Measurements from ENCODE around the gene TNFRSF25.

TNFRSF25 gene

DNA sequence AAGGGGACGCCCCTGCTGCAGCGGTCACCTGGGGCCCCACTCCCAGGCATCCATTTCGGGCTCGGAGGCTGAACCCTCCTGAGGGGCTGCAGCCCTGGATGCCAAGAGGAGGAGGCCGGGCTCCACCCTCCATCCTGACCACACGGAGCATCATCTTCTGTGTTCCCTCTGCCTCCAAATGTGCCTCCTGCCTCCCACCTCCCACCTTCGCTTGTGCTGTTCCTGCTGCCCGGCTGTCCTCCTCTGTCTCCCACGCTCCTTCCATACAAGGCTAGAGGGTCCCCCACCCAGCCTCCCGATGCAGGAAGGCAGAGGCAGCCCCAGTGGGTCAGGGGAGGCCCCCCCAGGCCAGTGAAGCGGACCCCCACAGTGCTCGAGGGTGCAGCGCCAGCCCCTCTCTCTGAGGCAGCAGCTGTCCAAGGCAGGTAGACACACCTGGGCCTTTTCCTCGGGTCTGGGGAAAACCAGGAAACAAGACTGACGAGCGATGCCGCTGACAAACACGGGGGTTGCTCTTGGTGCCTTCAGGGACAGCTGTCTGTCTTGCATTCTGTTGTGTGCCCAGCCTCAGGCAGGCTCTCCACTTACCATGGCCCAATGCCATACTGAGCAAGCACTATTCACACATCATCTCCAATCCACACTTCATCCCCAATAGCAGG, 42.3 kb upstream of the TNFRSF25 start:
- no peak for DNase-seq (ENCODE audit: insufficient read length)
- FAIRE-seq: no peak
- no peak for TF ChIP-seq POLR2A (IDR thresholded peaks at IDR 0.05; ENCODE audit: low read depth, low read length)

DNA sequence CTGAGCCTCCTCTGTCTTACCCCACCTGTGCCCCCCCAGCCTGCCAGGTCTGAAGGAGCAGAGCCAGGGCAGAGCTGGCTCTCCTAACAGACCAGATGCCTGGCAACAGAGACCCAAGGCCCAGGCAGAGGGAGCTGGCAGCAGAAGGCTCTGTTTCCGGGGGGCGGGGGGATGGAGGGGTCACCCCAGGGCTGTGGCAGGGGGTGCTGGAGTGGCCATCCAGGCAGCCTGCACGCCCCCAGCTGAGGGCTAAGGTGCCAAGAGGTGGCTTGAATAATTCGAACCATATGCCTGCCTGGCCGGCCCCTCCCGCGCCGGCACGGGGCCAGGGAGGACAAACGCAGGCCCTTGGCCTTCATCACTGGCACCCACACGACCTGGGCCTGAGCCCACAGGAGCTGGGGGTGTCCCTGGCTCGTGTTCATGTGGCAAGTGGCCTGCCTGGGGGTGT, 41.5 kb upstream of the TNFRSF25 start:
- no peak for TF ChIP-seq TAF1 (IDR thresholded peaks at IDR 0.05; ENCODE audit: borderline replicate concordance, low read depth, low read length)
- no peak for TF ChIP-seq POLR2A (IDR thresholded peaks at IDR 0.05; ENCODE audit: low read depth, low read length)
- no peak for TF ChIP-seq POLR2AphosphoS5 (IDR thresholded peaks at IDR 0.05; ENCODE audit: low read depth, low read length)
- FAIRE-seq: no peak
- no peak for DNase-seq (ENCODE audit: insufficient read length)

DNA sequence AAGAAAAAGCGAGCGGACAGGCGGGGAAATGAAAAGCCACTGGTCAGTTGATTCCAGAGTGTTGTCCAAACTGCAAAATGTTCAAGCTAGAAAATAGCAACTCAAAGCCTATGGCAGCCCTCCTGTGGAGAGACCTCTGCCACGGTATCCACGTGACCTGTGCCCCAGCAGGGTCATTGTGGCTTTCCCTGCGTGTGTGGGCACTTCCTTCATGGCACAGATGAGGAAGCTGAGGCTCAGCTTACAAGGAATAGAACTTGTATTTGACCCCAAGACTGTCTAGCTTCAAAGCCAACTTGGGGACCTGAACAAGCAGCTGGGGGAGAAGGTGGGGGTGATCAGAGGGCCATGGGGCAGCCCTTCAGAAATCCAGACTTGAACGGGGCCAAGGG, 41.1 kb upstream of the TNFRSF25 start:
- FAIRE-seq (no peak), DNase-seq (ENCODE audit: insufficient read length) (no peak)
- TF ChIP-seq TAF1 (IDR thresholded peaks at IDR 0.05; ENCODE audit: borderline replicate concordance, low read depth, low read length): no peak
- TF ChIP-seq POLR2A (IDR thresholded peaks at IDR 0.05; ENCODE audit: low read depth, low read length): no peak
- TF ChIP-seq POLR2AphosphoS5 (IDR thresholded peaks at IDR 0.05; ENCODE audit: low read depth, low read length): no peak

DNA sequence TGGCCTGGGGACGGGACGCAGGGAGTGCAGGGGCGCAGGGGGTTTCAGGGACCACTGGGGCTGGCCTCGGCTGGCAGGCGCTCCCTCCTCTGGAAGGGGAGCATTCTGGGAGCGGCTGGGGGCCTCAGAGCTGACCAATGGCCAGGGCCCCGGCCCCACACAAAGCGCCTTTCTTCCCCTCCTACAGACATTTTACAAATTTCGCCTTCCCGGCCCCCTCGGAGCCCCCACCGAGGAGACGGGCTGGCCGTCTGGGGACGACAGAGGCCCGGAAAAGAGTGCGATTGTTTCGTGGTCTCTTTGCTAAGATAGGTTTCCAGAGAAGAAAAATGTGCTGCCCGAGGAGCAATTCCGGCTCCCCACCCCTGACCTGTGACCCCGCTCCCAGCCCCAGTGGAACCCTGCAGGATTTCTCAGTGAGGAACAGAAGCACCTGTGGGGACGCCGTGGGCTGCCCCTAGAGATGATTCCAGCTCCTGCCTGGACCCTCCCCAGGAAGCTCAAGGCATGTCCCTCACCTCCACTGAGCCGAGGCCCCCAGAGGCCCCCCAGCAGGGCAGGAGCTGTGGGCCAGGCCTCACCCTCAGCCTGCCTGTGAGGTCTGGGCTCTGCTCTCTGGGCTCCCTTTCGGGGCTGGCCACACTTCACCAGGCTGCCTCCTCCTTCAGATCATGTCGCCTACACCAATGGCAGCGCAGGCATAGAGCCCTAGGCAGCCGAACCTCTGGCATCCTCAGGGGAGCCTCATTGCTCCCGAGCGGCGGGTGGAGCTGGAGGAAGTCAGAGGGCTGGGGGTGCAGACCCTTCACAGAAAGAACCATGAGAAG, 40.5 kb upstream of the TNFRSF25 start:
- FAIRE-seq (no peak), DNase-seq (ENCODE audit: insufficient read length) (no peak)
- TF ChIP-seq POLR2A (IDR thresholded peaks at IDR 0.05; ENCODE audit: low read depth, low read length) (no peak), TAF1 (IDR thresholded peaks at IDR 0.05; ENCODE audit: borderline replicate concordance, low read depth, low read length) (no peak), POLR2AphosphoS5 (IDR thresholded peaks at IDR 0.05; ENCODE audit: low read depth, low read length) (no peak)

DNA sequence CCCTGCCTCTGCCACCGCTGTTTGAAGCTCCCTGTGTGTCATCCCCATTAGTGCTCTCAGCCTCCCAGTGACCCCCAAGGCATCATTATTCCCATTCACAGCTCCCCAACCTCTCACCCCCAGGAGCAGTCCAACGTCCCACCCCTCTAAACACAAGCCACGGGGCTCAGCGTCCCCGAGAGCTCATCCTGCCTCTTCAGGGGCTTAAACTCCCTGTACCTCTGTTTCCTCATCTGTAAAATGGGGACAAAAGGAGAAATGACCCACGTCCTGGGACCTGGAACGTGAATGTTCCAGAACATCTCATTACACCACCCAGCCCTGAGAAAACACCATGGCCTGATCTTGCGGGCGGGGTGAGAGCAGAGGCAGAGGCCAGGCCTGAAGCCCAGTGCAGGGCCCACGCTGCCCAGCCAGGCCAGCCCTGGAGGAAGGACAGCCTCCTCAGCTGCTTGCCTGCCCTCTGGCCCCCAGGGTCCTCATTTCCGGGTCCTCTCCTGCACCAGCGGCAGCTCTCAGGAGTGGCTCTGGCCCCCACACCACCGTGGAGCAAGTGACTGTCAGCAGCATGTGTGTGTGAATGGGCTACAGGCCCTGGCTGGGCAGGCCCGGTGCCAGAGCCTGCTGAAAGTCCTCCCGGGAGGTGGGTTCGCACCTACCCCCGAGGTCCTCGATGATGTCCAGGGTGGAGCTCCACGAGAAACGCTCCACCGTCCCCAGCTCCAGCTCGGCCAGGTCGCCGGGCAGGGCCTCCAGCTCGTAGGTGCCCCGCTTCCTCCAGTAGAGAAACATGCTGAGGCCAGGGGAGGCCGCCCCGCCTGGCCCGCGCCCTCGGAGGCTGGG, 39.6 kb upstream of the TNFRSF25 start:
- TF ChIP-seq POLR2A (IDR thresholded peaks at IDR 0.05; ENCODE audit: low read depth, low read length): no peak
- DNase-seq (ENCODE audit: insufficient read length) (no peak), FAIRE-seq (no peak)

DNA sequence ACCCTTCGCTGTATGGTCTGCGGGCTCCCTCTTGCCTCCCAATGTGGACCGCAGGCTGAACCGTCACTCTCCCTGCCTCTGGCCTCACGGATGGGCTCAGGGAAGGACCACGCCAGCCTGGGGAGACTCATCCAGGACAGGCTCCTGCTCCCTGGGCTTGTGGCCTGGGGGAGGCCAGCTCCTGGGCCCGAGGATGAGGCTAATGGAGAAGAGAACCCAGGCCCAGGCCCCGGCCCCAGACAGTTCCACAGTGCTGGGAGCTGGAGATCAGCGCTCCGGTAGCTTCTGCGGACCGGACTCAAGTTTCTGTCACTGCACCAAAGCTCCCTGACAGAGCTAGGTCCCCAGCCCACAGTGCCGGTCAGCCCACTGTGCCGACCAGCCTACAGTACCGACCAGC, 38.9 kb upstream of the TNFRSF25 start:
- no peak for TF ChIP-seq POLR2A (IDR thresholded peaks at IDR 0.05; ENCODE audit: low read depth, low read length)
- TF ChIP-seq TAF1 (IDR thresholded peaks at IDR 0.05; ENCODE audit: borderline replicate concordance, low read depth, low read length): no peak
- TF ChIP-seq POLR2AphosphoS5 (IDR thresholded peaks at IDR 0.05; ENCODE audit: low read depth, low read length): no peak
- no peak for FAIRE-seq
- no peak for DNase-seq (ENCODE audit: insufficient read length)

DNA sequence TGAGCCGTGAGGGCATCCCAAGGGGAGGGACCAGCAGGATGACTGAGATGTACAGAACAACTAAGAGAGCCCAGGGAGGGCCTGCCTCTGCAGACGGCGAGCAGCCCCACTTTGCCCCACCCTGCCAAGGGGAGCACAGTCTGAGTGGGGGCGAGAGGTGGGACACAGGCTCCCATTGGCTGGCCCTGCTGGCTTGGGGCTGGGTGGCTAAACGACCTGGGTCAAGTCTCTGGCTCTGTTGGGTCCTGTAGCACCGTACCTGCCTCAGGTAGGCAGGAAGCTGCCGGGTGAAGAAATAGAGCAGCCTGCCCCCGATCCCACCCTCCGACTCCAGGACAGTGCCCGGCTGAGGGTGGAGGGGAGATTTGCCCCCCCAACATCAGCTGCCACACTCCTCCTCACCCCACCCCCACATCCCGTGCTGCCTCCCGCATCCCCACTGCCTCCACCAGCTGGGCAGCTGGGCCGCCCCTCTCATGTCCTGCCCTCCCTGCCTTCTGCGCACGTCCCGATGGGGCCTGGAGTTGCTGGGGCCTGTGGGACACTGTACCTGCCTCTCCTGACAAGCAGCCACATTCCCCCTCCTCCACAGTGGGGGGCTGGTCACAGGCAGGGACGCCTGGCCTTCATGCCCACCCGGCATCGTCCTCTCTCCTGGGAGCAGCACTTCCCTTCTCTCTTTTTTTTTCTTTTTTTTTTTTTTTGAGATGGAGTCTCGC, 38.1 kb upstream of the TNFRSF25 start:
- FAIRE-seq (no peak), DNase-seq (ENCODE audit: insufficient read length) (no peak)
- TF ChIP-seq TAF1 (IDR thresholded peaks at IDR 0.05; ENCODE audit: borderline replicate concordance, low read depth, low read length) (no peak), POLR2AphosphoS5 (IDR thresholded peaks at IDR 0.05; ENCODE audit: low read depth, low read length) (no peak), POLR2A (IDR thresholded peaks at IDR 0.05; ENCODE audit: low read depth, low read length) (no peak)

DNA sequence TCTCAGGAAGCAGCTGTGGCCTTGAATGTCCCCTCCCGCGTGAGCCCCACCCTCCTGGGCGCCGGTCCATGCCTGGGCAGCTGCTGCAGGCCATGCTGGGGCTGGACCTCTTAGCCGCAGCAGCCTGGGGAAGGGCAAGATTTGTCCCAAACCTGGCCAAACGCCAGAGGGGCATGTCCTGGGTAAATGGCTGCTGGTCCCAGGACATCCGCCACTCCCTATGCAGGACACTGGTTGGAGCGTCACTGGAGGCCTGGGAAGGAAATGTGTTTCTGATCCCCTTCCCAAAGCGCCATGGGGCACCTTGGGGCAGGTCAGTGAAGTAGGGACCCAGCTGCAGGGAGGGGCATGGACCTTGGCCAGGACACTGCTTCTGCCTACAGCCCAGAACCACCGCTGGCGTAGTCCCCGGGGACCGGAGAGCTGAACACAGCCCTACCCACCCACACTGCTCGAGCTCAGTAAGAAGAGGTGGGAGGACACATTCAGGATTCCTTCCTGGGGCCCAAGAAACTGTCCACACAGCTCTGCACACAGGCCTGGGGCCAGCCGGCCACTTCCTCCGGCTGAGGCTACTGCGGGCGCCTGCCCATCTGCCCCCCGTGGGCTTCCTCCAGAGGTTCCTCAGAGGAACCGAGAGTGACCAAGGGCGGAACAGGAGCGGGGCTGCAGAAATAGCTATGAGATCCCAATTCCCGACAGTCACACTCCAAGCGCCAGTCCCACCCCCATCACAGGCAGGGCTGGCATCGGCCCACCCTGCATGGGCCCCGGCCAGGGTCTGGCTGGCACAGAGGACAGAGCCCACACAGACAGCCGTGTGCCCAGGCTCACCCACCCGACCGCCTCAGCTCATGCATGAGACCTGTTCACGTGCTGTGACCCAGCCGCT, 36.3 kb upstream of the TNFRSF25 start:
- FAIRE-seq (no peak), DNase-seq (ENCODE audit: insufficient read length) (no peak)
- TF ChIP-seq POLR2A (IDR thresholded peaks at IDR 0.05; ENCODE audit: low read depth, low read length): no peak
- TF ChIP-seq POLR2AphosphoS5 (IDR thresholded peaks at IDR 0.05; ENCODE audit: low read depth, low read length): no peak
- TF ChIP-seq TAF1 (IDR thresholded peaks at IDR 0.05; ENCODE audit: borderline replicate concordance, low read depth, low read length): no peak

DNA sequence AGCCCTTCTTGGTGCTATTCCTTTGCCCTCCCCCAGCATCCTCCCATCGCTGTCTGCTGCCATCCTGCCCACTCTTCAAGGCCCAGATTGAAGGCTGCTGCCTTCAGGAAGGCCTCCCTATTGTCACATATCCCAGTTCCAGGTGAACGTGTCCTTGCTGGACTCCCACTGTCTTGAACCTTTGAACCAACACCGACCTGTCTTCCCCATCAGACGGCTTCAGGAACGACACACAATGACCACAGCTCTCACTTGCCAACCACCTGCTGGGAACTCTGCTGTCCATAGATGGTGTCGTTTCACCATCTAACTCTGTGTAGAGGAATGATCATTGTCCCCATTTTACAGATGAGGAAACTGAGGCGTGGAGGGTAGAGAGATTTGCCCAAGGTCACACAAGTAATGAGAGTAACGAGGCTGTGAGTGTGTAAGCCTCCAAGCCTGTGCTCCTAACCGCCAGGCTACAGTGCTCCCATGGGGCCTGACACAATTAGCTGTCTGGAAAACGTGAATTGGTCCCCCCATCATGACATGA, 35.4 kb upstream of the TNFRSF25 start:
- TF ChIP-seq POLR2AphosphoS5 (IDR thresholded peaks at IDR 0.05; ENCODE audit: low read depth, low read length) (no peak), POLR2A (IDR thresholded peaks at IDR 0.05; ENCODE audit: low read depth, low read length) (no peak), TAF1 (IDR thresholded peaks at IDR 0.05; ENCODE audit: borderline replicate concordance, low read depth, low read length) (no peak)
- FAIRE-seq (no peak), DNase-seq (ENCODE audit: insufficient read length) (no peak)

DNA sequence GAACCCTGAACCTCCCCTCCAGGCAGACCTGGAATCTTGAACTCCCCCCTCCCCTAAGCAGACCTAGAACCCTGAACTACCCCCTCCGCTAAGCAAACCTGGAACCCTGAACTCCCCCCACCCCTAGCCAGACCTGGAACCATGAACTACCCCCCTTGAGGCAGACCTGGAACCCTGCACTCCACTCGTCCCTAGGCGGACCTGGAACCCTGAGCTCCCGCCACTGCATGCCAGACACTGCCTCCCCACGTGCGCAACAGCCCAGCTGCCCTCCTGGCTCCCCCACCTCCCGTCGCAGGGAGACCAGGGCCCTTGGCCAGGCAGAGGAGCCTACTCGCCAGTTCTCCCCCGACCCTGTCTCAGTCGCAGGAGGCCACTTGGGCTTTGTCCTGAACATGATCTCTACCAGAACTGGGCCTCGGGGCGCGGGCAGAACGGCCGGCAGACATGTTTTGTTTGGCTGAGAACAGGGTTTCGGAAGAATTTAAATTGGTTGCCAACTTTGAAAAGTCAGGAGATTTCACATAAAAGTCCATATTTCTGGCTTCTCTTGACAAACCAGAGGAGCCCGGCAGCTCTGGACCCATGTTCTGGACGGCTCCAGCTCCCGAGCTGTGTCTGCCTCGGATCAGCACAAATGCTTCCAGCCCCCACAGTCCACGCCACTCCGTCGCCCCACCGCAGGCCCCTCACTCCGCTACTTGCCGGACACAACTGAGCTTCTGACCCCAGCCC, 34.7 kb upstream of the TNFRSF25 start:
- DNase-seq (ENCODE audit: insufficient read length): no peak
- TF ChIP-seq TAF1 (IDR thresholded peaks at IDR 0.05; ENCODE audit: borderline replicate concordance, low read depth, low read length) (no peak), POLR2A (IDR thresholded peaks at IDR 0.05; ENCODE audit: low read depth, low read length) (no peak), POLR2AphosphoS5 (IDR thresholded peaks at IDR 0.05; ENCODE audit: low read depth, low read length) (no peak)
- FAIRE-seq: no peak
